ENCODE data around the gene GRIN2C. TPM values are rescaled to one million over a fixed set of nuclear protein-coding genes. Genes with fewer than 3 reads are reported as not detected.

Gene GRIN2C
- total RNA-seq, 1 experiment from 2014 or later: not detected

DNA sequence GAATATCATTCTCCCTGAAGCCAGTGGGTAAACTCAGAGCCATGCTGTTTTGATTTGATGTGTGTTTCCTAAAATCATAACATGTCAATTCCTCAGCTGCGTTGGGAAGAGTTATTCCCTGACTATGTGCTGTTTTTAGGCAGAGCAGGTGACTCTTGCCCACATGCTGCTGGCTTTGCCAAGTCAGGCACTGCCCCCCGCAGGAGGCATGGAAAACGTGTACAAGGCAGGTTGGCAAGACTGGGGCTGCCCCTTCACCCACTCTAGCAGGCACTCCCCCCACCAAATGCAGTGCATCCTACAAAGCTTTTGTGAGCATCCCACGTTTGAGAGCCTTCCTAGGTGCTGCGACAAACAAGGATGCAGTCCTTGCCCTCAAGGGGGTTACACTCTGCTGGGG, 45.2 kb downstream of the GRIN2C start:
- DNase-seq: no peak
- Mint-ChIP-seq H3K27ac (ENCODE audit: unreplicated experiment) (no peak overlapping the region), H3K4me3 (ENCODE audit: low read depth, unreplicated experiment) (no peak overlapping the region), H3K9me3 (ENCODE audit: low read depth, unreplicated experiment) (no peaks in the 10 kb centered on the region), H3K4me1 (ENCODE audit: low read depth, unreplicated experiment) (no peaks in the 10 kb centered on the region), H3K36me3 (ENCODE audit: insufficient read depth, unreplicated experiment) (no peaks in the 10 kb centered on the region), H3K27me3 (ENCODE audit: unreplicated experiment) (no peaks in the 10 kb centered on the region)
- TF ChIP-seq, protein P1, sequence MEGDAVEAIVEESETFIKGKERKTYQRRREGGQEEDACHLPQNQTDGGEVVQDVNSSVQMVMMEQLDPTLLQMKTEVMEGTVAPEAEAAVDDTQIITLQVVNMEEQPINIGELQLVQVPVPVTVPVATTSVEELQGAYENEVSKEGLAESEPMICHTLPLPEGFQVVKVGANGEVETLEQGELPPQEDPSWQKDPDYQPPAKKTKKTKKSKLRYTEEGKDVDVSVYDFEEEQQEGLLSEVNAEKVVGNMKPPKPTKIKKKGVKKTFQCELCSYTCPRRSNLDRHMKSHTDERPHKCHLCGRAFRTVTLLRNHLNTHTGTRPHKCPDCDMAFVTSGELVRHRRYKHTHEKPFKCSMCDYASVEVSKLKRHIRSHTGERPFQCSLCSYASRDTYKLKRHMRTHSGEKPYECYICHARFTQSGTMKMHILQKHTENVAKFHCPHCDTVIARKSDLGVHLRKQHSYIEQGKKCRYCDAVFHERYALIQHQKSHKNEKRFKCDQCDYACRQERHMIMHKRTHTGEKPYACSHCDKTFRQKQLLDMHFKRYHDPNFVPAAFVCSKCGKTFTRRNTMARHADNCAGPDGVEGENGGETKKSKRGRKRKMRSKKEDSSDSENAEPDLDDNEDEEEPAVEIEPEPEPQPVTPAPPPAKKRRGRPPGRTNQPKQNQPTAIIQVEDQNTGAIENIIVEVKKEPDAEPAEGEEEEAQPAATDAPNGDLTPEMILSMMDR (IDR thresholded peaks at IDR 0.05; ENCODE audit: unreplicated experiment): no peak
- BruUV-seq (replicated peaks): no TSS peak
- CTCF ChIA-PET: no interaction called here
- intact Hi-C loops (cut with micrococcal nuclease; ENCODE audit: unreplicated experiment): no loop called here

- H3K9me3 Mint-ChIP-seq (ENCODE audit: low read depth, unreplicated experiment): no peaks in the 10 kb centered on the region
- no peak overlapping the region for H3K27ac Mint-ChIP-seq (ENCODE audit: unreplicated experiment)
- H3K36me3 Mint-ChIP-seq (ENCODE audit: insufficient read depth, unreplicated experiment): no peaks in the 10 kb centered on the region
- no peaks in the 10 kb centered on the region for H3K4me1 Mint-ChIP-seq (ENCODE audit: low read depth, unreplicated experiment)
- intact Hi-C loops (cut with micrococcal nuclease; ENCODE audit: unreplicated experiment): no loop called here
- H3K27me3 Mint-ChIP-seq (ENCODE audit: unreplicated experiment): no peaks in the 10 kb centered on the region
- CTCF ChIA-PET: interaction anchor here (0.6 to 1.0 kb wide), 2 partner anchors 9 to 10 kb away, joined by 3 read pairs; no protein-coding TSS in a partner anchor
- no peak overlapping the region for H3K4me3 Mint-ChIP-seq (ENCODE audit: low read depth, unreplicated experiment)
- no peak for DNase-seq
- no TSS peak for BruUV-seq (replicated peaks)
- TF ChIP-seq, protein P1 (IDR thresholded peaks at IDR 0.05; ENCODE audit: unreplicated experiment): no peak
Observed at GRCh38 chr17:74812109-74813009, 47.3 kb downstream of the GRIN2C start.

GRCh38 chr17:74810699-74811485, 48.8 kb downstream of the GRIN2C start:
- Mint-ChIP-seq H3K27me3 (ENCODE audit: unreplicated experiment) (no peaks in the 10 kb centered on the region), H3K4me1 (ENCODE audit: low read depth, unreplicated experiment) (no peaks in the 10 kb centered on the region), H3K27ac (ENCODE audit: unreplicated experiment) (no peak overlapping the region), H3K9me3 (ENCODE audit: low read depth, unreplicated experiment) (no peaks in the 10 kb centered on the region), H3K36me3 (ENCODE audit: insufficient read depth, unreplicated experiment) (peaks cover 4% of the 10 kb centered on the region), H3K4me3 (ENCODE audit: low read depth, unreplicated experiment) (no peak overlapping the region)
- no peak for DNase-seq
- intact Hi-C loops (cut with micrococcal nuclease; ENCODE audit: unreplicated experiment): no loop called here
- CTCF ChIA-PET: no interaction called here
- no TSS peak for BruUV-seq (replicated peaks)
- TF ChIP-seq, protein P1 (IDR thresholded peaks at IDR 0.05; ENCODE audit: unreplicated experiment): no peak

DNA sequence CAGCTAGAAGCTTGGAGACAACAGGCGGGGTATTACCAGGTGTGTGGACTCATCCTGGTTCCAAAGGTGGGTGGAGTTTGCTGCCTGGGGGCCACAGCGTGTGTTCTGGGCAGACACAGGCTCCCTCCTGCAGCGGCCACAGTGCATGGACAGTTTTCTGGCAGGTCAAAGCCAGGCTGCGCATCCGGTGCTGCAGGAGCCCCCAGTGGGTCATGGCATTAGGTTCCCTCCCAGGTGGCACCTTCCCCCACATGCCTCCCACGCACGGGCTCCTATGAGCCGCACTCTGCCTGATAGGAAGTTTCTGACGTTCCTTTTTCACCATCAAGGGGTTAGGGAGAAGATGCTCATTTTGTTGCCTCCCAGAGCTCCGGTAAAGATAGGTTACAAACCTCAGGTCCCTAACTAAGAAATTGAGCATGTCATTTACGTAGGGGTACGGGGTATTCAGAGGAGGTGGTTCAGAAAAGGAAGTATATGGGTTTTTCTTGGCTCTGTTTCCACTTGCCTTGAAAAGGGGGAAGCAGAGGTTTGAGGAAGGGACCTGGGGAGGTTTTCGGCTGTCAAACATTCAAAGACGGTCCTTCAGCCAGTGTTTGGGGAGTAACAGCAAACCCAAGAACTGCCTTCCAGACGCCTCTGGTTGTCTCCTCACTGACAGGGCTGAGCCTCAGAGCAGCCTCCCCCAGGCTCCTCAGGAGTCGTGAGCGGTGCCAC, 50.8 kb downstream of the GRIN2C start:
- Mint-ChIP-seq H3K9me3 (ENCODE audit: low read depth, unreplicated experiment) (no peaks in the 10 kb centered on the region), H3K36me3 (ENCODE audit: insufficient read depth, unreplicated experiment) (peaks cover 4% of the 10 kb centered on the region), H3K27me3 (ENCODE audit: unreplicated experiment) (no peaks in the 10 kb centered on the region), H3K27ac (ENCODE audit: unreplicated experiment) (no peak overlapping the region), H3K4me1 (ENCODE audit: low read depth, unreplicated experiment) (no peaks in the 10 kb centered on the region), H3K4me3 (ENCODE audit: low read depth, unreplicated experiment) (no peak overlapping the region)
- CTCF ChIA-PET: no interaction called here
- TF ChIP-seq, protein P1 (IDR thresholded peaks at IDR 0.05; ENCODE audit: unreplicated experiment): no peak
- DNase-seq: no peak
- BruUV-seq (replicated peaks): no TSS peak
- intact Hi-C loops (cut with micrococcal nuclease; ENCODE audit: unreplicated experiment): no loop called here
